Fibroblast of villous mesenchyme (primary cell): Measurements from ENCODE around the gene FRA10AC1. TPM values are rescaled to one million over a fixed set of nuclear protein-coding genes. Genes with fewer than 3 reads are reported as not detected.

ENCODE experiments used
- DNase-seq: peaks from one replicate; pipeline ENCODE4 v3.0.0-alpha.2; 2010; ENCODE audit warnings: low read depth
- H3K4me3 ChIP-seq: 2 replicates; pipeline ENCODE4 v1.5.1; 2011; ENCODE audit warnings: low read depth, mild to moderate bottlenecking, low read length
- CTCF ChIP-seq: IDR thresholded peaks from 2 replicates; pipeline ENCODE4 v1.5.1; 2012; ENCODE audit warnings: low read depth, mild to moderate bottlenecking, low read length; ENCODE audit not compliant: insufficient read depth
- total RNA-seq: library from RNA; depleted of rRNA; stranded (reverse); fragments of >200 nt; gene quantifications from 2 replicates; pipeline ENCODE4 v1.2.3, GENCODE V29; 2012

Gene FRA10AC1
- total RNA-seq, 1 donor, result 6.0 TPM

- no peak overlapping the region for H3K4me3 ChIP-seq
- no peak for TF ChIP-seq CTCF
- no peak for DNase-seq
Observed at GRCh38 chr10:93639791-93640190, 62.6 kb downstream of the FRA10AC1 start.

- H3K4me3 ChIP-seq, result no peak overlapping the region
- TF ChIP-seq CTCF, result no peak
- DNase-seq, result no peak
Observed at GRCh38 chr10:93630625-93631557, 71.5 kb downstream of the FRA10AC1 start.

GRCh38 chr10:93629647-93630305 is 72.6 kb downstream of the FRA10AC1 start:
- no peak overlapping the region for H3K4me3 ChIP-seq
- no peak for DNase-seq
- TF ChIP-seq CTCF, result no peak

GRCh38 chr10:93628858-93629257 is 73.5 kb downstream of the FRA10AC1 start:
- no peak for TF ChIP-seq CTCF
- DNase-seq, result no peak

GRCh38 chr10:93622942-93623341 is 79.5 kb downstream of the FRA10AC1 start:
- no peak for TF ChIP-seq CTCF
- no peak overlapping the region for H3K4me3 ChIP-seq
- no peak for DNase-seq

More at GRCh38 chr10:93628858-93629257, 73.5 kb downstream of the FRA10AC1 start:
- no peak overlapping the region for H3K4me3 ChIP-seq

GRCh38 chr10:93620925-93621324 is 81.5 kb downstream of the FRA10AC1 start:
- DNase-seq, result no peak
- no peak overlapping the region for H3K4me3 ChIP-seq
- TF ChIP-seq CTCF, result no peak

Other genes with a start within 250 kb of the FRA10AC1 start
- 263 and 323 TPM in 2 replicates for gene MYOF, start 220.3 kb downstream of the FRA10AC1 start, total RNA-seq
- 20.0 and 35.0 TPM in 2 replicates for gene CEP55, start 206.0 kb downstream of the FRA10AC1 start, total RNA-seq
- not detected in 2 replicates for gene FFAR4, start 135.9 kb downstream of the FRA10AC1 start, total RNA-seq
- not detected in 2 replicates for gene RBP4, start 101.4 kb downstream of the FRA10AC1 start, total RNA-seq
- not detected in 2 replicates for gene PDE6C, start 90.1 kb downstream of the FRA10AC1 start, total RNA-seq
- gene LGI1, start 55.3 kb upstream of the FRA10AC1 start, total RNA-seq, result not detected in 2 replicates
- 3.5 and 5.2 TPM in 2 replicates for gene SLC35G1, start 191.4 kb upstream of the FRA10AC1 start, total RNA-seq